Activated T-cell treated with anti-CD3 and anti-CD28 coated beads for 1 hour (primary cell): ENCODE data around the gene FNDC3B.

Source experiments
- DNase-seq: peaks from one replicate; pipeline ENCODE4 v3.0.0-alpha.2; 2020; ENCODE audit warnings: low read depth

The FNDC3B gene

GRCh38 chr3:172218350-172219323 lies 179.3 kb downstream of the FNDC3B start:
- no peak for DNase-seq

- DNase-seq = no peak
These were observed 180.4 kb downstream of the FNDC3B start for GRCh38 chr3:172219750-172220149.

GRCh38 chr3:172221547-172221946 lies 182.2 kb downstream of the FNDC3B start:
- no peak for DNase-seq

- no peak for DNase-seq
These were observed 183.2 kb downstream of the FNDC3B start for GRCh38 chr3:172222478-172223071.

- no peak for DNase-seq
These were observed 184.5 kb downstream of the FNDC3B start for GRCh38 chr3:172223870-172224269.

GRCh38 chr3:172224560-172225214 lies 185.3 kb downstream of the FNDC3B start:
- no peak for DNase-seq

GRCh38 chr3:172225215-172225707 lies 185.9 kb downstream of the FNDC3B start:
- no peak for DNase-seq

- no peak for DNase-seq
These were observed 187.5 kb downstream of the FNDC3B start for GRCh38 chr3:172226831-172227230.

- DNase-seq = no peak
These were observed 188.1 kb downstream of the FNDC3B start for GRCh38 chr3:172227340-172228035.

- DNase-seq = no peak
These were observed 188.6 kb downstream of the FNDC3B start for GRCh38 chr3:172228036-172228415.

- no peak for DNase-seq
These were observed 190.1 kb downstream of the FNDC3B start for GRCh38 chr3:172229462-172229861.

GRCh38 chr3:172231318-172231901 lies 192.0 kb downstream of the FNDC3B start:
- DNase-seq = no peak

GRCh38 chr3:172232579-172233212 lies 193.3 kb downstream of the FNDC3B start:
- DNase-seq = no peak

GRCh38 chr3:172233474-172234277 lies 194.3 kb downstream of the FNDC3B start:
- no peak for DNase-seq

GRCh38 chr3:172235698-172236097 lies 196.3 kb downstream of the FNDC3B start:
- no peak for DNase-seq

- no peak for DNase-seq
These were observed 197.7 kb downstream of the FNDC3B start for GRCh38 chr3:172236771-172237742.

GRCh38 chr3:172238188-172238587 lies 198.8 kb downstream of the FNDC3B start:
- DNase-seq = no peak

GRCh38 chr3:172239218-172239790 lies 199.9 kb downstream of the FNDC3B start:
- no peak for DNase-seq

- DNase-seq = no peak
These were observed 202.0 kb downstream of the FNDC3B start for GRCh38 chr3:172241405-172241804.
